Mammary epithelial cell (primary cell): ENCODE measurements around the gene GALNS.

Experiments used
- EZH2 ChIP-seq: IDR thresholded peaks from 2 replicates; pipeline ENCODE4 v1.6.1; 2012; ENCODE audit warnings: low read length, inconsistent platforms, borderline replicate concordance
- TF ChIP-seq, protein P1 (sequence below), 2 donors: IDR thresholded peaks in 1 of 2; conservative IDR thresholded peaks in 1 of 2; 2 replicates each; pipeline ENCODE4 v1.5.1; 2011 to 2012; ENCODE audit warnings: inconsistent platforms in 2 of 2, low read length in 2 of 2, mild to moderate bottlenecking in 2 of 2, control low read depth in 1 of 2, low read depth in 1 of 2; ENCODE audit not compliant: insufficient read depth in 1 of 2; ENCODE audit errors: extremely low read depth in 1 of 2

DNA sequence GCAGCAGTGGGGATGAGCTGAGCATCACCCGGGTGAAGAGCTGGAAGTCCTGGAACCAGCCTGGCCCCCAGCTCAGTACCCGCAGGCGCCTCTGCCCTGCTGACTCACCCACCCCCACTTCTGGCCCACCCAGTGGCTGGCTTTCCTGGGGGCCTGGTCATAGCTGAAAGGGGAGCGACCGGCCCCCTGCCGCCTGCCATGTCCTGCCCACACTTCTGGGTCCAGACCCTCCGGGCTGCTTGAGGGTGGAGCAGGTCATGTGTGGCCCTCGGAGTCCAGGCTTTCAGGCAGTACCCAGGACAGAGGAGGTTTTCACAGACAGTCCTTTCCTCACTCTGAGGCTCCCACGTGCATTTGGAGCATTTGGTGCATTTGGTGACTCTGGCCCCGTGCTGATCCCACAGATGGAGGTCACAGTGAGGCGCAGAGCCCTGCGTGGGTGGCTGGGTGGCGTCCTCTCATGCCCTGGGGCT, 64.6 kb downstream of the GALNS start:
- TF ChIP-seq, protein P1, sequence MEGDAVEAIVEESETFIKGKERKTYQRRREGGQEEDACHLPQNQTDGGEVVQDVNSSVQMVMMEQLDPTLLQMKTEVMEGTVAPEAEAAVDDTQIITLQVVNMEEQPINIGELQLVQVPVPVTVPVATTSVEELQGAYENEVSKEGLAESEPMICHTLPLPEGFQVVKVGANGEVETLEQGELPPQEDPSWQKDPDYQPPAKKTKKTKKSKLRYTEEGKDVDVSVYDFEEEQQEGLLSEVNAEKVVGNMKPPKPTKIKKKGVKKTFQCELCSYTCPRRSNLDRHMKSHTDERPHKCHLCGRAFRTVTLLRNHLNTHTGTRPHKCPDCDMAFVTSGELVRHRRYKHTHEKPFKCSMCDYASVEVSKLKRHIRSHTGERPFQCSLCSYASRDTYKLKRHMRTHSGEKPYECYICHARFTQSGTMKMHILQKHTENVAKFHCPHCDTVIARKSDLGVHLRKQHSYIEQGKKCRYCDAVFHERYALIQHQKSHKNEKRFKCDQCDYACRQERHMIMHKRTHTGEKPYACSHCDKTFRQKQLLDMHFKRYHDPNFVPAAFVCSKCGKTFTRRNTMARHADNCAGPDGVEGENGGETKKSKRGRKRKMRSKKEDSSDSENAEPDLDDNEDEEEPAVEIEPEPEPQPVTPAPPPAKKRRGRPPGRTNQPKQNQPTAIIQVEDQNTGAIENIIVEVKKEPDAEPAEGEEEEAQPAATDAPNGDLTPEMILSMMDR (conservative IDR thresholded peaks at IDR 0.05 in 1 of 2, IDR thresholded peaks at IDR 0.05 in 1 of 2; ENCODE audit: extremely low read depth in 1 of 2, insufficient read depth in 1 of 2, low read depth in 1 of 2, low read length in 2 of 2) = no peak
- TF ChIP-seq EZH2 = no peak
